GM18867 (cell line): ENCODE results near the gene RNF223.
"Not testable (repeated sequence)": the region's sequence is repeated elsewhere in the genome, so short reads cannot be mapped to it uniquely, and the experiment has no call there.

Experiments
- ATAC-seq: cut with Tn5 transposase; IDR thresholded peaks from one replicate; pipeline ENCODE4 v1.9.1; 2021; ENCODE audit warnings: mild to moderate bottlenecking, moderate library complexity; ENCODE audit not compliant: unreplicated experiment

RNF223 gene

DNA sequence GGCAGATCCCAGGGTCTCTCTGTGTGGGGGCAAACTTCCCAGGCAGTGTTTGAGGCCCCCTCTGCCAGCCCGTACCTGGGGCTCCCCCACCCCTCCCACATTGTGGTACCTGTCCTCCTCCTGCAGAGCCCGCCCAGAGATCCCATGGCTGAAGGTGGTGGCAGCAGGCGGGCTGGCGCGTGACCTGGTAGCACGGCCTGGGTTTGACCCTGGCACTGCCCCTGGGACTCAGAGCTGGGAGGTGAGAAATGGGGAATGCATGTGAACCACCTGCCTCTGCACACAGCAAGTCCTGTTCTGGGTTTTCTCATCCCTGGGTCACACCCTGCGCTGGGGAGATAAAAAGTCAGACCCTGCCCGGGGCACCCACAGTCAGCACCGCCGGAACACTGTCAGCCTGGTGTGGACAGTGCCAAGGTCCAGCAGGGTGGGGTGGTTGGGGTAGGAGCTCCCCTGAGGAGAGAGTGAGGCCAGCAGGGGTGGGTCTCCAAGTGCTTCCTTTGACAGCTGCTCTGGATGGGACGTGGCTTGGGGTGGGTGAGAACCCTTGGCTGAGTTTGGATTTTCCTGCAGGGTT lies 42.4 kb downstream of the RNF223 start:
- ATAC-seq = no peak

DNA sequence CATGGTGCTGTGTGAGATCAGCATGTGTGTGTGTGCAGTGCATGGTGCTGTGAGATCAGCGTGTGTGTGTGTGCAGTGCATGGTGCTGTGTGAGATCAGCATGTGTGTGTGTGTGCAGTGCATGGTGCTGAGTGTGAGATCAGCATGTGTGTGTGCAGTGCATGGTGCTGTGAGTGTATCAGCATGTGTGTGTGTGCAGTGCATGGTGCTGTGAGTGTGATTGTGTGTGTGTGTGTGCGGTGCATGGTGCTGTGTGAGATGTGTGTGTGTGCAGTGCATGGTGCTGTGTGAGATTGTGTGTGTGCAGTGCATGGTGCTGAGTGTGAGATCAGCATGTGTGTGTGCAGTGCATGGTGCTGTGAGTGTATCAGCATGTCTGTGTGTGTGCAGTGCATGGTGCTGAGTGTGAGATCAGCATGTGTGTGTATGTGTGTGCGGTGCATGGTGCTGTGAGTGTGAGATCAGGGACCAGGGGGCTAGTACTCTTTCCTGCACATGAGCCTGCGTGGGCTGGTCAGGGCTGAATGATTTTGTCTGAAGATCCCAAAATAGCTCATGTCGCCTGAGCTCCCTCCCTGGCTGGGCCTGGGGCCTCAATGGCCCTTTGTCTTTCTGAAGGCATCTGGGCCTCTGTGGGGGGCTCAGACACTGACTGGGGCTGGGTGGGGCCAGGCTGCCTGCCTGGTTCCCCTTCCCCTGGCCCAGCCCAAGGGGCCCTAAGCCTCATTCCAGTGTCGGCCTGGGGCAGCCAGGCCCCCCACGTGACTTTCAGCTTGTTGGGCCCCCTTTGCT lies 43.0 kb downstream of the RNF223 start:
- not testable (repeated sequence) for ATAC-seq

DNA sequence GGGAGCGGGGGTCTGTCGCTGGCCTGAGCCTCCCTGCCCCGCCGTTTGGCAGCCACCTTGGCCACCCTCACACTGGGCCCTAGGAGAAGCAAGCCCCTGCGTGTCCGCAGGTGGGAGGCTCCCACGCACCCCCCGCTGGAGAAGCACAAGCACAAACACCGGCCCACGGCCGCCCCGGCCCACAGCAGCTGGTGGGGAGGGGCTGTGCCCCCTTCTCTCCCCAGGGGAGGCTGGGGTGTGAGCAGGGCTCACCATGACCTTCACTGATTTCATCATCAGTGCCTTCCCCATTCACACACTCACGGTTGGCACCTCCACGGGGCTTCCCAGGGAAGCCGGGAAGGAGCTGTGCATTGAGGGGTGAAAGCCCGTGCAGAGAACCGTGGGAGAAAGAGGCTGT lies 46.3 kb downstream of the RNF223 start:
- ATAC-seq = no peak

DNA sequence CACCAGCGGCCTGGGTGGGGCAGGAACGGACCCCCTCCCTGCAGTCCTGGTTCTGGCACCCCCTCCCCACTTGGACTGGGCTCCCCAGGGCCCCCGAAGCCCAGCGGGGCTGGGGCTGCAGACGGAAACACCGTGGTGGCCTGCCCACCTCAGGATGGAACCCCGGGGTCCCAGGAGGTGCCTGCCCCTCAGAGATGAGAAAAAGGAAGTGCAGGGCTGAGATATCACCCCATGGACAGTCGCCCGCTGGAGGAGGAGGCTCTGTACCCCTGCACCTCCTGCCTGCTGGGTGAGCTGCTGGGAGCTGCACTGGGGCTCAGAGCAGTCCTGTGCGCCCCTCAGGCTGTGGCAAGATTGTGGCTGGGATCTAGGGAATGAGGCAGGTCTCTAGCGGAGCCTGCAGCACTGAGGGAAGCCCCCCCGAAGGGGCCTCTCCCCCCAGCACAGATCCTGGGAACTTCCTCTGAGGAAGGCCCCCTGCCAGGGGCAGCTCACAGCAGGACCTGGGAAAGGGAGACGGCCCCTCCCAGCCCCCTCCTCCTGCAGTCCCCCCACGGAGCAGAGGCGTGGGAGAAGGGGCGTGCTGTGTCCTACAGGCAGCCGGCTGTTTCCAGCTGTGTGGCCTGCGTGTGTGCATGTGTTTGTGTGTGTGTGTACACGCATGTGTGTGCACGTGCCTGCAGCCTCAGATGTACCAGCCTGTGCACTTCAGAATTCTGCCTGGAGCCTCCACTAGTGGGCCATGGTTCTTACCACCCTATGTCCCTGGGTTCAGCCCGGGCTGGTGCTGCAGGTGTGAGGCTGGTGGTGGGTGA lies 47.3 kb downstream of the RNF223 start:
- no peak for ATAC-seq

DNA sequence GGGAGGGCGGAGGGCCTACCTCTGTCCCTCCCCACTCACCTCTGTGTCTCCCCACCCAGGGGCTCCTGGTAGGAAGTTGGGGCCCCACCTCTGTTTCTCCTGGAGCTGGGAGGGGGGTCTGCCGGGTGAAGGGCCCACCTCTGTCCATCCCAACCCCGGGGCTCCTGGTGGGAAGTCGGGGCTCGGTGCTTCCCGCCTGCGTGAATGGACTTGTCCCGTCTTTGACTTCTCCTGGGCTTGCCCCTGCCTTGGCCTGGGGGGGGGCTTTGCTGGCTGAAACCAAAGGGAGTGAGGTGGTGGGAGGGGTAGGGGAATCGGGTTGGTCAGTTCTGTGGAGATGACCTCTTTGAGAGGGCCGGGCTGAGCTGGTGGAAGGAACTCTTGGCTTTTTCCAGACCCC lies 48.4 kb downstream of the RNF223 start:
- ATAC-seq = no peak

DNA sequence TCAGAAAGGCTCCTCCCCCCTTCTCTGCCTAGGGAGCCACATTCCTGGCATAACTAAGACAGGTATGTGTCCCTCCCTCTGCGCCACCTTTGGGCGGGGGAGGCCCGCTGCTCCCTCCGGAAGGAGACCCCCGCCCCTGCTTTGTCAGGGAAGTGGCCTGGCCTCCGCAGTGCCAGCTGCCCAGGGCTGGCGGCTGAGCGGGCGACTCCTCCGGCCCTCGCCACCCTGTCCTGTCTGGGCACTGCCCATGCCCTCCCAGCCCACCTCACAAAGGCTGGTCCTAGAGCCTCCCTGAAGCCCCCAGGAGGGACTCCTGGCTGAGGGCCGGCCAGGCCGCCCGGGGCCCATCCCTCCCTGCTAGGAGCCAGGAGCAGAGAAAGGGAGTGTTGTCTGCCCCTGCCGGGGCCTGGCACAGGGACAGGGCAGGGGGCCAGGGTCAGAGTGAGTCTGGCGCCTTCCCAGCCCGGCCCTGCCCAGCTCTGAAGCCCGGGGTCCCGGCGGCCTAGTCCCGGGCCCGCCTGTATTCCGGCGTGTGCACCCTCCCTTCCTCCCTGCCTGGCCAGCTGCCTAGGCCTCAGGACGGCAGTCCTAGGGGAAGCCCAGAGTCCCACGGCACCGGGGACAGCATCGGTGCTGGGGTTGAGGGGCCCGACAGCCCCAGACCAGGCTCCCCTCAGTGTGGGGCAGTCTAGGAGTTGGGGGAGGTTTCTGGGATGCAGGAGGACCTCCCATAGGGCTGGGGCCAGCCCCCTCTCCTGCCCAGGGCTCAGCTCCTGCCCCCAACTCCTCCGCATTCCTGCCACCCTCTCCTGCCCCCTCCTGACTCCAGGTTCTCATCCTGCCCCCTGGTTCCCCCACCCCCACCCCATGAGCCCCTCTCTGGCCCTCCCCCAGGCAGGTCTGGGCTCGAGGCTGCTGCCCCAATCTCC lies 49.1 kb downstream of the RNF223 start:
- ATAC-seq = no peak

DNA sequence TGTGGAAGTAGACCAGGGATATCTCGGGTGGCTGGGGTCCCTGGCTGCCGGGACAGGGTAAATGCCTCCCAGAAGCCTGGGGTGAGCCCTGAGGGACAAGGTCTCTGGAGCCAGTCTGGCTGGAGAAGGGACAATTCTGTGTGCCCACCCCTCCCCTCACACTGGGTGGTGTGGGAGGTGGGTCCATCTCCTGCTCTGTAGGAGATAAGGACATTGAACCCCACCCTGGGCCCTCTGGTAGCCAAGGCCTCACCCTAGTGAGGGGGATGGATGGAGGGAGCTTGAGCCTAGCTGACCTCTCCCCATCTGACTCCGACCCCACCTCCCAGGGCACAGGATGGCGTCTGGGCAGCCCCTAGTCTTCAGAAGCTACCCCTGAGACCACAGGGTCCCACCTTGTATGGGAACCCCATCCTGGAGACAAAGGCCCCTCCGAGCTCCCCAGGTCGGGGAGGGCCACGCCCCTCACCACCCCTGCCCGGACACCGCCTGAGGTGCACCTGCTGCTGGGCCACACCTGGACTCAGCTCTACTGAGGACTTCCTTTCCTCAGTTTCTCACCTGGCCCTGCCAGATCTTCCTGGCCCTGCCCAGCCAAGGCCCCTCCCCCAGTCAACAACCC lies 49.8 kb downstream of the RNF223 start:
- no peak for ATAC-seq

DNA sequence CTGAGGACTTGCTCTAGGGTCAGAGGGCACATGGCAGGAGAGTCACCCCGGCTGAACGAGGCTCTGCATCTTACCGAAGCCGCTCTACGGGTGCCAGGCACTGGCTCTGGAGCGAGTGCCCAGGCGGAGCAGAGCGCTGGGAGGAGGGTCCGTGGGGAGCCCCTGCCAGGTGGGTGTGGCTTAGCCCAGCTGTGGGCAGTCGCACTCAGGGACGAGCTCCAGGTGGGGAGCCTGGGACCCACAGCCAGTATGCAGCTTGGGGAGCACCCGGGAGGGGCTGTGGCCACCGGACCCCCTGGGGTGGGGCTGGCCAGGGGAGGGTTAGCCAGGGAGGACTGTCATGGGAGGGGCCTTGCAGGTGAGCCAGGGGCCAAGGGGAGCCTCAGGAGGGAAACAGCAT lies 50.4 kb downstream of the RNF223 start:
- ATAC-seq = no peak

DNA sequence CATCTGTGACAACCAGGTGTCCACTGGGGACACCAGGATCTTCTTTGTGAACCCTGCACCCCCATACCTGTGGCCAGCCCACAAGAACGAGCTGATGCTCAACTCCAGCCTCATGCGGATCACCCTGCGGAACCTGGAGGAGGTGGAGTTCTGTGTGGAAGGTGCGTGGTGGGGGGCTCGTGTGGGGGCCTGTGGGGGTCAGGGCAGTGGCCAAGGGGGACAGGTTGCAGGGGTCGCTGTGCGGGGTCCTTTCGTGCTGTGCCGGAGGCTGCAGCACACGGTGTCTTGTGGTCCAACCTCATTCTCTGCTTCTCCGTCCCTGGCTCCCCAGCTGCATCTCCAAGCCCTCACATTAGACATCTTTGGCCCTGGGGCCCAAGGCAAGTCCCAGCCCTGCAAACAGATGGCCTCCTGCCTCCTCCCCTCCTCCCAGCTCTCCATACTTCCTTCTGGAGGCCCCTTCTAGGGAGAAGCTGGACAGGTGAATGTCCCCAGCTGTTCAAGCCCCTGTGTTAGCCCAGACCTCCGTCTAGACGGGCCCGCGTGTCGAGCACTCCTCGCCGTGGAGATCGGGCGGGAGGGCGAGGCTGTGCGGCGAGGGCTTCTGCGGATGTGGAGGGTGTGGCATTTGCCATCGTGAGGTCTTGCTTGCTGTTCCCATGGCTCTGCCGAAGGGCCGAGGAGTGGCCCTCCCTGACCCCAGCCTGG lies 51.6 kb downstream of the RNF223 start:
- ATAC-seq = no peak

DNA sequence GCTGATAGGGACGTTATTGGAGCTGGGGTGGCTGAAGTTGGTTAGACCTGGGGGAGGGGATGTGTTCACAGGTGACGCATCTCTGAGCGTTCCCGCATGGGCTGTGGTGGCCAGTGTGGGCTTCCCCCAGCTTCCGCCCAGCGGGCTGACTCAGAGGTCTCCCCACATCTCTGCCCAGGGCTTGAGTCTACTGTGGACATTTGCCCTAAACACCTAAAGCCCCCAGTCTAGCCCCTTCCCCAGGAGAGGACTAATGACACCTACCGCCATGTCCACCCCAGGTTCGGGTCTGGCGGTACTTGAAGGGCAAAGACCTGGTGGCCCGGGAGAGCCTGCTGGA lies 52.2 kb downstream of the RNF223 start:
- no peak for ATAC-seq

DNA sequence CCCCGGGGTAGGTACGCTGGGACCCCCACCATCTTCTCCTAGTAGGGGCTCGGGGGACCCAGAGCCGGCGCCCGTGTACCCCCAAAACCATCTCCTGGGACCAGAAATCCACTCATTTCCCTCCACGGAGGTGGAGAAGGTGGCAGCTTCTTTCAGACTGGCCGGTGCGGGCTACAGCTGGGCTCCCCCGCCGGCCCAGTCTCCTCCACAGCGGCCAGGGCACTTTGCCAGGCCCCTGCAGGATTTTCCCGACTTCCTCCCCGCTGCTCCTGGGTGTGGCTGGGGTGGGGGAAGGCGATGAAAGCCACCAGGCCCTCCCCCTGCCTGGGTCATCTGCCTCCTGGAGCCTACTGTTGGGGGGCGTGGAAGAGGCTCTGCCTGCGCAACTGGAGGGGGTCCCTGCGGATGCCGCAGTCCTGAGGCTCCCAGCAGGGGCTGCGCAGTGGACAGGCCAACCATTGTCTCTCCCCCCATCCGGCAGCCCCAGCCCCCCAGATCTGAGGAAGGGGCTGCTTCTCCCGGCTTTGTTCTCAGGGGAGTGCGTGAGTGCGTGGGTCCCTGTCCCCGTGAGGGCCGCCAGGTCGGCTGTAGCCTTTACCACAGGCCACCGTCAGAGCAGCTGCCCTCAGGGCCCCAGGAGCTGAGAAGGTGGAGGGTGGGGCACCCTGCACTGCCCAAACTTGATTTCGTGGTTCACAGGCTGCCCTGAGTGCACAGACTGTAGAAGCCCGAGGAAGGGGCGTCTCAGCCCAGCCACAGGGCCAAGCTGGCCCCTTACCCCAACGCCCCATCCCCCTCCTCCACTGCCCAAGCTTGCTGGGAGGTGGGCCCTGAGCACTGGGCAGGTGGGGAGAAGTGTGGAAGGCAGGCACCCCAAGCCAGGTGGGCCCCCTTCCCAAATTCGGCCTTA lies 52.8 kb downstream of the RNF223 start:
- no peak for ATAC-seq
